PFSK-1 (cell line): ENCODE results near the gene NEK10.

Experiments used
- FOXP2 ChIP-seq: optimal IDR thresholded peaks from 2 replicates; pipeline ENCODE3; 2011; ENCODE audit warnings: borderline replicate concordance, control low read depth, inconsistent platforms; ENCODE audit not compliant: insufficient read depth; ENCODE audit errors: extremely low read length, extremely low read depth
- POLR2AphosphoS5 ChIP-seq: IDR thresholded peaks from 2 replicates; pipeline ENCODE4 v1.6.1; 2012; ENCODE audit warnings: low read depth, mild to moderate bottlenecking, control low read depth, low read length, moderate library complexity
- SIN3A ChIP-seq: IDR thresholded peaks from 2 replicates; pipeline ENCODE4 v1.6.1; 2012; ENCODE audit warnings: mild to moderate bottlenecking, low read length, moderate library complexity, borderline replicate concordance; ENCODE audit not compliant: insufficient read depth
- TAF1 ChIP-seq: IDR thresholded peaks from 2 replicates; pipeline ENCODE4 v1.6.1; 2012; ENCODE audit warnings: low read length, control low read depth, borderline replicate concordance; ENCODE audit not compliant: insufficient read depth
- TF ChIP-seq, protein P1 (sequence below), 2 experiments: IDR thresholded peaks; 2 replicates each; pipeline versions ENCODE4 v1.6.1 to v1.8.0; 2011 to 2012; ENCODE audit warnings: low read depth in 2 of 2, low read length in 2 of 2, control low read depth in 1 of 2, inconsistent platforms in 1 of 2, mild to moderate bottlenecking in 1 of 2, moderate library complexity in 1 of 2; ENCODE audit not compliant: insufficient read depth in 1 of 2

NEK10 gene

DNA sequence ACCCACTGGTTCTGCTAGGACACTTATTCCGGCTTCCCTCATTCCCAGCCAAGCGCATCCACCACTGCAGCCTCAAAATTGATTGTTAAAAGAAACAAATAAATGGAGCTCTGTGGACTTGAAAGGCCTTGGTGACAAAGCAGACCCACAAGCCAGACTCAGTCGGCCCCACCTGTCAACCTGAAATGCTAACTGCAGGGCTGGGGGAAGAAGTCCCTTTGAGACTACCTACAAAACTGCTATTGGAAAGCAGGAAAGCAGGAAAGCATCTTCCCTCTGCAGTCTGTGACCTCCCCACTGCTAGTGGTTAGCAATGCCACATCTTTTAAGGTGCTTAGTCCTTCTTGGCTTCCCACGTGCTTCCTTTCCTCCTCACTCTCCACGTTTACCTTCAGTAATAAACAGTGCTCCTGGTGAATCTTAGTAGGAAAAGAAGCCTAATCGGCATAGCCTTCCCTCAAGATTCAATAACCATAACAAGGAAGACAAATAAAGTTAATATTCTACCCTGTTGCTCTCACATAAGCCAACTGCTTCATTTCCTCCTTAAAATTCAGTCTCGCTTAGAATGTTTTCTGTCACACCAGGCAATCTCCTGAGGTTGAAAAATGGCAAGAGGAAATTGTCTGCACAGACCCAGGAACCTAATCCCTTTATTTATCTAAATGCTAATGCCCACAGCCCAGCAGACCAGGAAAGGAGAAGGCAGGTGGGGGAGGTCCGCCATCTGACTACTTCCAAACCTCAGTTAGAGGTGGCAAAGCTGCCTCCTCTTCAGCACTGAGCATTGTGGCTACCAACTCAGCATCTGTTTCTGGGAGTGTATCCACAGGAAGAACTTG lies 296.2 kb downstream of the NEK10 start:
- no peak for TF ChIP-seq TAF1
- TF ChIP-seq, protein P1, sequence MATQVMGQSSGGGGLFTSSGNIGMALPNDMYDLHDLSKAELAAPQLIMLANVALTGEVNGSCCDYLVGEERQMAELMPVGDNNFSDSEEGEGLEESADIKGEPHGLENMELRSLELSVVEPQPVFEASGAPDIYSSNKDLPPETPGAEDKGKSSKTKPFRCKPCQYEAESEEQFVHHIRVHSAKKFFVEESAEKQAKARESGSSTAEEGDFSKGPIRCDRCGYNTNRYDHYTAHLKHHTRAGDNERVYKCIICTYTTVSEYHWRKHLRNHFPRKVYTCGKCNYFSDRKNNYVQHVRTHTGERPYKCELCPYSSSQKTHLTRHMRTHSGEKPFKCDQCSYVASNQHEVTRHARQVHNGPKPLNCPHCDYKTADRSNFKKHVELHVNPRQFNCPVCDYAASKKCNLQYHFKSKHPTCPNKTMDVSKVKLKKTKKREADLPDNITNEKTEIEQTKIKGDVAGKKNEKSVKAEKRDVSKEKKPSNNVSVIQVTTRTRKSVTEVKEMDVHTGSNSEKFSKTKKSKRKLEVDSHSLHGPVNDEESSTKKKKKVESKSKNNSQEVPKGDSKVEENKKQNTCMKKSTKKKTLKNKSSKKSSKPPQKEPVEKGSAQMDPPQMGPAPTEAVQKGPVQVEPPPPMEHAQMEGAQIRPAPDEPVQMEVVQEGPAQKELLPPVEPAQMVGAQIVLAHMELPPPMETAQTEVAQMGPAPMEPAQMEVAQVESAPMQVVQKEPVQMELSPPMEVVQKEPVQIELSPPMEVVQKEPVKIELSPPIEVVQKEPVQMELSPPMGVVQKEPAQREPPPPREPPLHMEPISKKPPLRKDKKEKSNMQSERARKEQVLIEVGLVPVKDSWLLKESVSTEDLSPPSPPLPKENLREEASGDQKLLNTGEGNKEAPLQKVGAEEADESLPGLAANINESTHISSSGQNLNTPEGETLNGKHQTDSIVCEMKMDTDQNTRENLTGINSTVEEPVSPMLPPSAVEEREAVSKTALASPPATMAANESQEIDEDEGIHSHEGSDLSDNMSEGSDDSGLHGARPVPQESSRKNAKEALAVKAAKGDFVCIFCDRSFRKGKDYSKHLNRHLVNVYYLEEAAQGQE (IDR thresholded peaks at IDR 0.05; ENCODE audit: insufficient read depth in 1 of 2, low read depth in 2 of 2, low read length in 2 of 2): no peak
- no peak for TF ChIP-seq SIN3A
- no peak for TF ChIP-seq FOXP2
- no peak for TF ChIP-seq POLR2AphosphoS5

DNA sequence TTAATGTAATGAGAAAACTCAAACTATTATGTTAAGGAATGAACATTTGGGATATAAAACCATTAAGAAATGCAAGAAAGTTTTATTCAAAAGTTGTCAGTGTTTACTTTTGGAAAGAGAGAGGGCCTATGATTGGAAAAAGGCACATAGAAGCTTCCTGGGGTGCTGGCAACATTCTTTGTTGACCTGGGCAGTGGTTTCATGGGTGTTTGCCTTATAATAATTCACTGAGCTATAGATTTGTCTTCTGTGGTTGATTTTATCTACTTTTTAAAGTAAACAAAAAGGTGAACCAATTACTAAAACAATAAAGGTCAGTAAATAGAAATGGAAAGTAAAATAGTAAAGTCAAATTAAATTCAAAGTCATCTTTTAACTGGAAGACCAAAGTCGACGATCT lies 308.8 kb downstream of the NEK10 start:
- no peak for TF ChIP-seq TAF1
- TF ChIP-seq POLR2AphosphoS5: no peak
- no peak for TF ChIP-seq SIN3A
- no peak for TF ChIP-seq FOXP2
- TF ChIP-seq, protein P1 (IDR thresholded peaks at IDR 0.05; ENCODE audit: insufficient read depth in 1 of 2, low read depth in 2 of 2, low read length in 2 of 2): no peak
